GM23338 (cell line): Measurements from ENCODE around the gene ZBTB6. TPM values are rescaled to one million over a fixed set of nuclear protein-coding genes. Genes with fewer than 3 reads are reported as not detected.

Source experiments
- ATAC-seq: fragments of 200-7000 bp; cut with Tn5 transposase; 3 replicates; pipeline ENCODE4 v1.9.1; 2020
- DNase-seq: peaks from one replicate; pipeline ENCODE4 v3.0.0-alpha.2; 2015; ENCODE audit warnings: low spot score
- H2AFZ ChIP-seq: fragments of 200-600 bp; sonication (generic); 2 replicates; pipeline ENCODE4 v1.8.0; 2016; ENCODE audit warnings: antibody characterized with exemption, mild to moderate bottlenecking, moderate library complexity
- H3F3A ChIP-seq: fragments of 200-600 bp; sonication (generic); replicated peaks from 2 replicates; pipeline ENCODE4 v1.8.0; 2017; ENCODE audit warnings: antibody characterized with exemption, mixed run types, low read depth
- H3K27ac ChIP-seq: fragments of 200-600 bp; sonication (generic); 2 replicates; pipeline ENCODE4 v1.6.1; 2016; ENCODE audit warnings: low read depth
- H3K27me3 ChIP-seq: fragments of 200-600 bp; sonication (generic); 2 replicates; pipeline ENCODE4 v1.8.0; 2016; ENCODE audit warnings: mild to moderate bottlenecking, mixed run types, moderate library complexity; ENCODE audit not compliant: insufficient read depth
- H3K36me3 ChIP-seq: fragments of 200-600 bp; sonication (generic); 2 replicates; pipeline ENCODE4 v1.8.0; 2016; ENCODE audit warnings: mild to moderate bottlenecking; ENCODE audit not compliant: insufficient read depth
- H3K4me1 ChIP-seq: fragments of 200-600 bp; sonication (generic); 2 replicates; pipeline ENCODE4 v1.8.0; 2016; ENCODE audit warnings: mild to moderate bottlenecking, moderate library complexity; ENCODE audit not compliant: insufficient read depth
- H3K4me2 ChIP-seq: fragments of 200-600 bp; sonication (generic); 2 replicates; pipeline ENCODE4 v1.7.1; 2017; ENCODE audit warnings: mixed run types
- H3K4me3 ChIP-seq: fragments of 200-600 bp; sonication (generic); 2 replicates; pipeline ENCODE4 v1.6.1; 2016; ENCODE audit warnings: mixed run types
- H3K79me2 ChIP-seq: fragments of 200-600 bp; sonication (generic); replicated peaks from 2 replicates; pipeline ENCODE4 v1.8.0; 2017; ENCODE audit warnings: mild to moderate bottlenecking; ENCODE audit not compliant: insufficient read depth
- H3K9me2 ChIP-seq: fragments of 200-600 bp; sonication (generic); 2 replicates; pipeline ENCODE4 v1.8.0; 2017; ENCODE audit not compliant: insufficient read depth
- H4K20me1 ChIP-seq: fragments of 200-600 bp; sonication (generic); replicated peaks from 2 replicates; pipeline ENCODE4 v1.8.0; 2017; ENCODE audit warnings: mild to moderate bottlenecking; ENCODE audit not compliant: insufficient read depth
- H3K27ac Mint-ChIP-seq: 2 replicates; pipeline ENCODE4 v1.8.0; 2020; ENCODE audit warnings: inconsistent platforms, mild to moderate bottlenecking, moderate library complexity, mixed read lengths
- H3K27me3 Mint-ChIP-seq: 3 replicates; pipeline ENCODE4 v1.8.0; 2022; ENCODE audit warnings: low read depth, mild to moderate bottlenecking, moderate library complexity, mixed read lengths, inconsistent platforms; ENCODE audit not compliant: insufficient read depth, poor library complexity
- H3K36me3 Mint-ChIP-seq: 3 replicates; pipeline ENCODE4 v1.8.0; 2021; ENCODE audit warnings: low read depth, mild to moderate bottlenecking, inconsistent platforms, moderate library complexity, mixed read lengths
- H3K4me1 Mint-ChIP-seq: 3 replicates; pipeline ENCODE4 v1.8.0; 2020; ENCODE audit warnings: mild to moderate bottlenecking, inconsistent platforms, mixed read lengths
- H3K4me3 Mint-ChIP-seq: 3 replicates; pipeline ENCODE4 v1.8.0; 2021; ENCODE audit warnings: moderate library complexity, mild to moderate bottlenecking, inconsistent platforms, mixed read lengths
- H3K9me3 Mint-ChIP-seq: 3 replicates; pipeline ENCODE4 v1.8.0; 2020; ENCODE audit warnings: moderate library complexity, mild to moderate bottlenecking, inconsistent platforms, mixed read lengths
- CREB1 ChIP-seq: fragments of 250-450 bp; sonication (Bioruptor Pico); IDR thresholded peaks from 2 replicates; pipeline ENCODE4 v1.5.0; 2020; ENCODE audit warnings: low read depth, mild to moderate bottlenecking, moderate library complexity
- EZH2 ChIP-seq: fragments of 200-600 bp; sonication (generic); IDR thresholded peaks from one replicate; pipeline ENCODE4 v1.8.0; 2017; ENCODE audit warnings: antibody characterized with exemption, mild to moderate bottlenecking, low read depth; ENCODE audit not compliant: unreplicated experiment
- EZH2phosphoT487 ChIP-seq: fragments of 200-600 bp; sonication (generic); IDR thresholded peaks from one replicate; pipeline ENCODE4 v1.8.1; 2018; ENCODE audit warnings: antibody characterized with exemption; ENCODE audit not compliant: unreplicated experiment
- JUNB ChIP-seq: IDR thresholded peaks from one replicate; pipeline ENCODE4 v1.6.1; 2016; ENCODE audit warnings: antibody characterized with exemption; ENCODE audit not compliant: unreplicated experiment
- NANOG ChIP-seq: IDR thresholded peaks from 2 replicates; pipeline ENCODE4 v1.6.1; 2016; ENCODE audit warnings: antibody characterized with exemption, borderline replicate concordance
- POLR2AphosphoS5 ChIP-seq: IDR thresholded peaks from 2 replicates; pipeline ENCODE4 v1.6.1; 2016; ENCODE audit warnings: antibody characterized with exemption, low read depth
- REST ChIP-seq: IDR thresholded peaks from one replicate; pipeline ENCODE4 v1.6.1; 2018; ENCODE audit warnings: antibody characterized with exemption; ENCODE audit not compliant: unreplicated experiment
- ZNF331 ChIP-seq: fragments of 250-450 bp; sonication (Bioruptor Pico); IDR thresholded peaks from 2 replicates; pipeline ENCODE4 v1.5.0; 2020; ENCODE audit warnings: low read depth, mild to moderate bottlenecking, moderate library complexity
- ZNF462 ChIP-seq: fragments of 250-450 bp; sonication (Bioruptor Pico); IDR thresholded peaks from 2 replicates; pipeline ENCODE4 v1.5.0; 2020; ENCODE audit warnings: mild to moderate bottlenecking, moderate library complexity
- polyA plus RNA-seq: library from polyadenylated mRNA; unstranded; fragments of >200 nt; fragmentation: Nextera tagmentation; extraction: Ambion mirVana; gene quantifications from 2 replicates; pipeline ENCODE4 v1.2.1, GENCODE V29; 2016
- total RNA-seq: library from RNA; depleted of rRNA; stranded (reverse); fragments of >200 nt; shearing (Covaris generic); gene quantifications from 2 replicates; pipeline ENCODE4 v1.2.3, GENCODE V29; 2014
- TF ChIP-seq, protein P1 (sequence below): IDR thresholded peaks from 2 replicates; pipeline ENCODE4 v1.6.1; 2016; ENCODE audit warnings: antibody characterized with exemption

The ZBTB6 gene
- total and polyA plus RNA-seq, 2 experiments from 2014 or later = 4.0 to 12.7 TPM

DNA sequence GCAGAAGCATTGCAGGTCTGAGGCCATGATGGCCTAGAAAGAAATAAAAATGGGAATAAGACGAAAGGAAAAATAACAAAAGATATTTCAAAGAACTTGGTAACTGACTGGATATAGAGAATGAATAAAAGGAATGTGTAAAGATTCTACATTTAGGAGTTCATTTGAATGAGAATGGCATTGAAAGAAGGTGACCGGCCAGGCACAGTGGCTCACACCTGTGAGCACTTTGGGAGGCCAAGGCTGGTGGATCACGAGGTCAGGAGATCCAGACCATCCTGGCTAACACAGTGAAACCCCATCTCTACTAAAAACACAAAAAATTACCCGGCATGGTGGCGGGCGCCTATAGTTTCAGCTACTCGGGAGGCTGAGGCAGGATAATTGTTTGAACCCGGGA lies 9.6 kb upstream of the ZBTB6 start:
- H3K27ac Mint-ChIP-seq = peak overlapping the region; percentile 87
- H3K79me2 ChIP-seq = peaks cover 74% of the 10 kb centered on the region
- H3K4me3 Mint-ChIP-seq = peak overlapping the region; percentile 18
- H3K36me3 Mint-ChIP-seq = peaks cover 16% of the 10 kb centered on the region; the same call in 1 of the 3 replicates
- TF ChIP-seq REST = no peak
- no peak for TF ChIP-seq EZH2
- no peak for TF ChIP-seq POLR2AphosphoS5
- no peak for TF ChIP-seq JUNB
- no peak for TF ChIP-seq NANOG
- no peak for TF ChIP-seq ZNF331 (CRISPR knock-in tag)
- TF ChIP-seq ZNF462 (CRISPR knock-in tag) = no peak; the same call in 1 of the 2 replicates
- TF ChIP-seq CREB1 (CRISPR knock-in tag) = no peak
- TF ChIP-seq, protein P1, sequence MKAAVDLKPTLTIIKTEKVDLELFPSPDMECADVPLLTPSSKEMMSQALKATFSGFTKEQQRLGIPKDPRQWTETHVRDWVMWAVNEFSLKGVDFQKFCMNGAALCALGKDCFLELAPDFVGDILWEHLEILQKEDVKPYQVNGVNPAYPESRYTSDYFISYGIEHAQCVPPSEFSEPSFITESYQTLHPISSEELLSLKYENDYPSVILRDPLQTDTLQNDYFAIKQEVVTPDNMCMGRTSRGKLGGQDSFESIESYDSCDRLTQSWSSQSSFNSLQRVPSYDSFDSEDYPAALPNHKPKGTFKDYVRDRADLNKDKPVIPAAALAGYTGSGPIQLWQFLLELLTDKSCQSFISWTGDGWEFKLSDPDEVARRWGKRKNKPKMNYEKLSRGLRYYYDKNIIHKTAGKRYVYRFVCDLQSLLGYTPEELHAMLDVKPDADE = no peak
- no peak for TF ChIP-seq EZH2phosphoT487
- no peaks in the 10 kb centered on the region for H3K36me3 ChIP-seq
- no peaks in the 10 kb centered on the region for H3F3A ChIP-seq
- no peaks in the 10 kb centered on the region for H3K27me3 Mint-ChIP-seq
- DNase-seq = peak; percentile 54
- H3K4me1 ChIP-seq = peaks cover 26% of the 10 kb centered on the region
- no peak overlapping the region for H2AFZ ChIP-seq
- peaks cover 22% of the 10 kb centered on the region for H3K4me1 Mint-ChIP-seq
- H3K4me3 ChIP-seq = peak overlapping the region; percentile 19; the same call in 1 of the 2 replicates
- H4K20me1 ChIP-seq = no peaks in the 10 kb centered on the region
- H3K4me2 ChIP-seq = peak overlapping the region; percentile 63
- peak overlapping the region; percentile 83 for H3K27ac ChIP-seq
- peak; percentile 85 for ATAC-seq
- no peaks in the 10 kb centered on the region for H3K9me3 Mint-ChIP-seq
- H3K27me3 ChIP-seq = no peaks in the 10 kb centered on the region
- no peaks in the 10 kb centered on the region for H3K9me2 ChIP-seq
